Measurements from ENCODE around the gene NRDE2.

DNA sequence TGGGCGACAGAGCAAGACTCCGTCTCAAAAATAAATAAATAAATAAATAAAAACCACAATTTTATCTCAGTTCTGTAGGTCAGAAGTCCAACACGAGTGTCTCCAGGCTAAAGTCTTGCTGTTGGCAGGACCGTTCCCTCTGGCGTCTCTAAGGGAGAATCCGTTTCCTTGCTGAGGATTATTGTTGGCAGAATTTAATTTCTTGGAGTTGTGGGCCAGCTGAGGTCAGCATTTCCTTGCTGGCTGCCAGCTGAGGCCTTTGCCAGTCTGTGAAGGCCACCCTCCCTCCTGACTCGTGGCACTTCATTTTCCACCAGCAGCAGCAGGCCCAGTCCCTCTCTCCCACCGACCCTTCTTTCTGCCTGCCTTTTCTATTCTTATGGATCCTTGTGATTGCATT is 58.2 kb downstream of the NRDE2 start:
- no peak for TF ChIP-seq EZH2 (IDR thresholded peaks at IDR 0.05; ENCODE audit: insufficient read depth, low read length)
- TF ChIP-seq, protein P1, sequence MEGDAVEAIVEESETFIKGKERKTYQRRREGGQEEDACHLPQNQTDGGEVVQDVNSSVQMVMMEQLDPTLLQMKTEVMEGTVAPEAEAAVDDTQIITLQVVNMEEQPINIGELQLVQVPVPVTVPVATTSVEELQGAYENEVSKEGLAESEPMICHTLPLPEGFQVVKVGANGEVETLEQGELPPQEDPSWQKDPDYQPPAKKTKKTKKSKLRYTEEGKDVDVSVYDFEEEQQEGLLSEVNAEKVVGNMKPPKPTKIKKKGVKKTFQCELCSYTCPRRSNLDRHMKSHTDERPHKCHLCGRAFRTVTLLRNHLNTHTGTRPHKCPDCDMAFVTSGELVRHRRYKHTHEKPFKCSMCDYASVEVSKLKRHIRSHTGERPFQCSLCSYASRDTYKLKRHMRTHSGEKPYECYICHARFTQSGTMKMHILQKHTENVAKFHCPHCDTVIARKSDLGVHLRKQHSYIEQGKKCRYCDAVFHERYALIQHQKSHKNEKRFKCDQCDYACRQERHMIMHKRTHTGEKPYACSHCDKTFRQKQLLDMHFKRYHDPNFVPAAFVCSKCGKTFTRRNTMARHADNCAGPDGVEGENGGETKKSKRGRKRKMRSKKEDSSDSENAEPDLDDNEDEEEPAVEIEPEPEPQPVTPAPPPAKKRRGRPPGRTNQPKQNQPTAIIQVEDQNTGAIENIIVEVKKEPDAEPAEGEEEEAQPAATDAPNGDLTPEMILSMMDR (IDR thresholded peaks at IDR 0.05; ENCODE audit: insufficient read depth, low read depth, low read length): no peak

All from astrocyte (in vitro differentiated cells and primary cell).